Activated gamma-delta T cell treated with Interleukin-2 at 50 U/mL for 16 hours (primary cell): ENCODE data around the gene CLDN1.

Experiments
- DNase-seq: peaks from one replicate; pipeline ENCODE4 v3.0.0-alpha.2; 2020

The CLDN1 gene, protein sequence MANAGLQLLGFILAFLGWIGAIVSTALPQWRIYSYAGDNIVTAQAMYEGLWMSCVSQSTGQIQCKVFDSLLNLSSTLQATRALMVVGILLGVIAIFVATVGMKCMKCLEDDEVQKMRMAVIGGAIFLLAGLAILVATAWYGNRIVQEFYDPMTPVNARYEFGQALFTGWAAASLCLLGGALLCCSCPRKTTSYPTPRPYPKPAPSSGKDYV

DNA sequence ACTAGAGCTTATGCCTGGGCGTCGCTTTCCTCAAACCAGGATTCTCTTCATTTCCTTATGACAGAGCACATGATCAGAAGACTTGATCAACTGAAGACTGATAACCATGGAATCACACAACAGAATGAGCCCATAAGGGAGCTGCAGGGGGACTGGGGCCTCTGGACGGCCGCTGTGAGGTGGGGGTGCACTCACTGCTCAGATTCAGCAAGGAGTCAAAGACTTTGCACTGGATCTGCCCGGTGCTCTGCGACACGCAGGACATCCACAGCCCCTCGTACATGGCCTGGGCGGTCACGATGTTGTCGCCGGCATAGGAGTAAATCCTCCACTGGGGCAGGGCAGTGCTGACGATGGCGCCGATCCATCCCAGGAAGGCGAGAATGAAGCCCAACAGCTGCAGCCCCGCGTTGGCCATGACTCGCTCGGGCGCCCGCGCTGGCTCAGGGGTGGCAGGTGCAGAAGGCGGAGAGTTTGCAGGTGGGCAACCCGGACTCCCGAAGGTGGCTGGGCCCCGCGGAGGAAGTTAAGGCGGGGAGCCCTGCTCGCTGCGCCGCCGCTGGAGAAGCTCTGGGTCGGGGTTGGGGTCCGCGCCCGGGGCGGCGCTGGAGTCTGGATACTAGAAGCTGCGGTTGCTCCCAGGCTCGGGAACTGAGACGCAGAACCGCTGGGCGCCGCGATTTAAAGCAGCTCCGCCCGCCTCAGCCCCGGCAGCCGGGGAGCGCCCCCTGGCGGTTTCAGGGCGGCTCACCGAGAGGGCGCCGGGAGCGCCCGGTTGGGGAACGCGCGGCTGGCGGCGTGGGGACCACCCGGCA is at the start of gene CLDN1:
CLDN1 (minus strand) TSS at position 658 of the 815 bp plus-strand sequence; CDS start at position 418, 240 bp downstream.
- peak; percentile 69 for DNase-seq

DNA sequence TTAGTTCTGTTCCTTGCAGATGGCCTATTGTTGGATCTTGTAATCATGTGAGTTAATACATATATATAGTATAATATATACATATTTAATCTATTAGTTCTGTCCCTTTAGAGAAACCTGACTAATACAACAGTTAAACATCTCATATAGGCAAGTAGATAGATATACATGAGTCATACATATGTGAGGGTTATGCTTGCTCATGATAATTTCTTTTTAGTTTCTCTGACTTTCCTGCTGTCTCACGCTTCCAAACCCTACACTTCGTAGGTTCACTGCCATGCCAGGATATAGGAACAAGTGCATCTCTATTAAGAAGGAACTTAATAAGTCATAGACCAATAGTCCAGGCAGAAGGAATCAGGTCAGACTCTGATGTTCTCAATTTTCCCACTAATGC is 48.9 kb upstream of the CLDN1 start:
- DNase-seq = no peak

GRCh38 chr3:190370369-190370768 is 48.1 kb upstream of the CLDN1 start:
- DNase-seq = no peak

DNA sequence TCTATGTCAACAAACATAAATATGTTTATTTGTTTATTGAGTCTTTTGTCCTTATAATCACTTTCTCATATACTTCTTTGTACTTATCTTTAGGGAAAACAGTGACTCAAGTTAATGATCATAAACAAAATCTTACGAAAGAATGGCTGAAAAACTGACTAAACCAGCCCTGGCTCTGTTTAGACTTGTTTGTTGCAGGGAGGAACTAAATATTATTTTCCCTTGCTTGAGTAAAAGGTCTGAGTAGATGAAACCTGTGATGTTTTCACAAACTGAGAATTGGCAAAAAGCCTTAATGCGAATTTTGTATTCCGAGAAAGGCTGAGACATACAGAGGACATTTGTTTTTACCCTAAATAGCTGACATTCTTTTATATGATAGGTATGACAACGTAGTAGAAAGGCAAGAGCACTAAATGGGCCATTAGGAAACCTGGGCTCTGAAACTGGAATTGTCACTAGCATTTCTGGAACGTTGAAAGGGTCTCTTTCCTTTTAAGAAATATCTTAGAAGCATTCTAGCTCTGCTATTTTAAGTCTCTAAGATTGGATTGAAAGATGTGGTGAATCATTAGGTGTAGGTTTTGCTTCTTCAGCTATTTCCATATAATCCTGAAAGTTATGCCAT is 47.5 kb upstream of the CLDN1 start:
- DNase-seq = no peak

- no peak for DNase-seq
Observed at GRCh38 chr3:190368881-190369280, 46.6 kb upstream of the CLDN1 start.

DNA sequence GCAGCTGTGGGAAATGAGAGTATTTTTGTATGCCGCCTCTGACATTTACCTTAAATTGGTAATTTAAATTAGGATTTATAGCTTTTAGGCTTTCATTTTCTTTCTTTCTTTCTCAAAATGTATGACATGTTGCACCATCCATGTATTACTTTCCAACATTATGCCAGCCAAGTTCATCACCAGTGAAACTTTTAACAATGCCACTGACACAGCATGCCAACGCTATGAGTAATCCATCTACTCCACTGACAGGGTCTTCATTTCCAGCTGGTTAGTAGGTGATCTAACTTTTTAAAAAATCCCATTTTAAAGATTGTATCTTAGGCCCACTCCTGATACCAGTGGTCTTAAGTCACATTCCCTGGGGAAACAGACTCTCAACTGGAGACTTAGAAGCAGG is 43.9 kb upstream of the CLDN1 start:
- no peak for DNase-seq

DNA sequence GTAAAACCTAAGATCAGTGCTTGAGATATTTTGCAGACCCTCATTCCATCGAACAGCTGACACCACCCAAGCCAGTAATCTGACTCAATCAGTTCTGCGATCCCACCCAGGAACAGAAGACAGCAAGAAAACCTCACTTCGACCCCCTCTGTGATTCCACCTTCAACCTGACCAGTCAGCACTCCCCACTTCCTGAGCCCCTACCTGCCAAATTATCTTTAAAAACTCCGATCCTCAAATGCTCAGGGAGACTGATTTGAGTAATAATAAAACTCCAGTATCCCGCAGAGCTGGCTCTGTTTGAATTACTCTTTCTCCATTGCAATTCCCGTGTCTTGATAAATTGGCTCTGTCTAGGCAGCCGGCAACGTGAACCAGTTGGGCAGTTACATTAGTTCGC is 40.0 kb upstream of the CLDN1 start:
- no peak for DNase-seq

GRCh38 chr3:190361791-190362190 is 39.5 kb upstream of the CLDN1 start:
- DNase-seq = no peak

GRCh38 chr3:190360228-190360627 is 38.0 kb upstream of the CLDN1 start:
- no peak for DNase-seq

DNA sequence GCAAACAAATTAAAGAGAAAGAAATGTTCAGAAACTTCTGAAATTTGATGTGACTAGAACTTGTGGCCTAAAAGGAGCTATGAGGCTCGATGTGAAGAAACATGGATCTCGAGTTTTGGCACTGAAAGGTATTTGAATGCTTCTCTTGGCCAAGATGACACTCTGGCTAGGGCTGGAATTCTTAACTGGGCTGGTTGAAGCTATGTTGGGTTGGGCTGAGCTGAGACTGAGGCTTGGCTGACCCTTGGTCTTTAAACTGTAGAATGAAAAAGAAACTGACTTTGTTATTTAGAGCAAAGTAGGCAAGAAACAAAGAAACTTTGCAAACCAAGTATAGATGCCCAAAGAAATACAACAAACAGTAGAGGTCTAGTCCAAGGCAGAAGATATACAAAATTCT is 37.6 kb upstream of the CLDN1 start:
- DNase-seq = no peak

DNA sequence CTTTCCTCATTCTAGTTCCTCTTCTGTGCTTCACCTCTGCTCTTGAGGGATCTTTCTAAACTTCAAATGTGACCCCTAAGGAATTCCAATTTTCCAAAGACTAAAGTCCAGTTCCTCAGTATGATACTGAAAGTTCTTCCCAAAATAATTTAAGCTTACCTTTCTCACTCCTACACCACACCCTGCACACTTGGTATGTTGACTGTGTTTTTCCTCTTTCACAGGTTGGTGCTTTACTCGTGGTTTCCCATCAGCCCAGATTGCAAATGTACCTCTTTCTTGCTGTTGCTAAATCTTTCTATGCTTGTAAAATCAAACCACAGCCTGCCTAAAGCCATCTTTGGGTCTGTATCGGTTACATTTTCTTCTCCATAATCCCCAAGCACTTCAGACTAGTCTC is 35.2 kb upstream of the CLDN1 start:
- DNase-seq = no peak

DNA sequence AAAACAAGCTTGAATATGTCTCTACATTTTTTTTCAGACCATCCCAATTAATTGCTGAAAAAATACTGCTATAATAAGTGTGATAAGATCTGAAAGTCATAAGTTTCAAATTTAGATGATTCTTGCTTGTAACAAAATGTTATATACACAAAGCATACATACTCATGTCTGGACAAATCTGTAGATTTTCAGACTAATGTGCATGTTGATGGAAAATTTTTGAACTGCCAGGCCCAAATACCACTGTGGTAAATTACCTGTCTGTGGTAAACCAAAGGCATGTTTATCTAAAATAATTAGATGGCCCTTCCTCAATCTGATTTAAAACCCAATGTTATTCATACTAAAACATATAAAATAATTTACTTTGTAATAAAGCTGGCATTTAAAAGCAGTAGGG is 34.0 kb upstream of the CLDN1 start:
- no peak for DNase-seq

- no peak for DNase-seq
Observed at GRCh38 chr3:190352861-190353457, 30.7 kb upstream of the CLDN1 start.

DNA sequence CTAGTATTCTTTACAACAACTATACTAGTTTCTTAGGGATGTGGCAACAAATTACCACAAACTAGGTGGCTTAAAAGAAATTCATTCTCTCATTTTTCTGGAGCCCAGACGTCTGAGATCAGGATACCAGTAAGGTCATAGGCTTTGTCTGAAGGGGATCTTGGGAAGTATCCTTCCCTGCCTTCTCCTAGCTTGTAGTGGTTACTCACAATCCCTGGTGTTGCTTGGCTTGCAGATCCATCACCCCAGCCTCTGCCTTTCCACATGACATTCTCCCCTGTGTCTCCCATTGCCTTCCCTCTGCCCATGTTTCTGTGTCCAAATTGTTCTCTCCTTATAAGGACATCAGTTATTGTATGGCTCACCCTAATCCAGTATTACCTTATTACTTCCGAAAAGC is 24.3 kb upstream of the CLDN1 start:
- DNase-seq = no peak

- no peak for DNase-seq
Observed at GRCh38 chr3:190345878-190346277, 23.6 kb upstream of the CLDN1 start.

GRCh38 chr3:190345027-190345821 is 23.0 kb upstream of the CLDN1 start:
- no peak for DNase-seq

DNA sequence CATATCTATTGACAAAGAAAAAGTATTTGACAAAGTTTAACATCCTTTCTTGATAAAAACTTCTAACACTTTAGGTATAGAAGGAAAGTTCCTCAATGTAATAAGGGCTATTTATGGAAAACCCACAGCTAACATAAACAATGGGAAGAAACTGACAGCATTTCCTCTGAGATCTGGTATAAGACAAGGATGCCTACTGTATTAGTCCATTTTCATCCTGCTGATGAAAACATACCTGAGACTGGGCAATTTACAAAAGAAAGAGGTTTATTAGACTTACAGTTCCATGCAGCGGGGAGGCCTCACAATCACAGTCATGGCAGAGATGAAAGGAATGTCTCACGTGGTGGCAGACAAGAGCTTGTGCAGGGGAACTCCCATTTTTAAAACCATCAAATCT is 17.8 kb upstream of the CLDN1 start:
- no peak for DNase-seq

DNA sequence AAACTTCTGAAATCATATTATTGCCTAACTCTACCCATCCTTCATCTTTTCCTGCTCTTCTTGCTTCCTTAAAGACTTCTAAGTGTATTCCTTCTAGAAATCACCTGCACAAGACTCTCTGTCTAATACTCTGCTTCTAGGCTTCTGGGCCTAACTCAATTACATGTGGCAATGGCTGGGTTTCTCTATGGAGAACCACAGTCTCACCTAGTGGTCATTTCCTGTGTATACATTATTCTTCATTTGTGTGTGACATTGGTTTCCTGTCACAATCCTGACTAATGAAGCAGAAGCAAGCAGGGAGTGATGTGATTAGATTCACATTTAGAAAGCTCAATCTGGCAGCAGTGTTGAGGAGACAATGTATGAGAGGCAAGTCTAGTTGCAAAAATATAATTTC is 16.9 kb upstream of the CLDN1 start:
- DNase-seq = no peak

GRCh38 chr3:190338717-190339116 is 16.5 kb upstream of the CLDN1 start:
- DNase-seq = no peak

DNA sequence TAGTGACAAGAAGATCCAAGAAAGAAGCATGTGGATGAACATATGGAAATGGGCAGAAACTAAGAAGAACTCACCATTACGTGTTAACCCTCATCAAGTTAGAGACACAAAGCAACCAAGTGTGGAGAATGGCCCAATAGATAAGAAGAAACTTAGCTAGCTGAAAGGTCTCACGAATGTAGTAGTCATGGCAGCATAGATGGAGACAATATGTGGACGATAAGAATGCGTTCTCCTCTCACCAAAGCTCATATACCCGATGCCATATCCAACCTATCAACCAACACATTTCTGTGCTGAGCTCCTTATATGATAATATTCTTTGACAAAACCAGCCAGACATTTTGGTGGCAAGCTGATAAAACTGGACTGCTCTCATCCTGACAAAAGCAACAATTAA is 15.1 kb upstream of the CLDN1 start:
- no peak for DNase-seq

DNA sequence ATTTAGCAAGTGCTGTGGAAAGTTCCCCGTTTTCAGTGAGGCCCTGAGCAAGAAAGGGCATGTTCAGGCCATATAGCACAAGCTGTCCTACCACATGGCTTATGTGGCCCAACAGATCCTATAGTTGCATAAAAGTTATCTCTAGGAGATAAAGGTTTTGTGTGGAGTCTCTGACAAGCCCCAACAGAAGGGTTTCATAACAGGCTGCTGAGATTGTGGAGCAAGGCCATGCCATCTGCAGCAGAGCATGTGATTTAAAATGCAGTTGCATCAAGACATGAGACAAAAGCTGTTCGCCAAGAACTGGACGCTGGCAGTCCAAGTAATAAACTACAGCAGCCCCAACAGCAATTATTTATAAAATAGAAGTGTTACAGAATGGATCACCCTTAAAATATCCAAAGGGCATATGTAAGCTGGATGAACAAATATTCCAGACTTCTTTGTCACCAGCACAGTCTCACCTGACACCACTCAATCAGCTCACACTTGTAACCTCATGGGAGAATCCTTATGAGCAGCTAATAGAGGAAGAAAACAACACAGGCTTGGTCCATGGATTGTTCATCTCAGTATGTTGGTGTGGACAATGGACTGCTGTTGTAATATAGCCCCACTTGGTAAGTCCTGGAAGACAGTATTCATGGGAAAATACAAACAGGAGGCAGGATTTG is 14.4 kb upstream of the CLDN1 start:
- no peak for DNase-seq

- no peak for DNase-seq
Observed at GRCh38 chr3:190333961-190334360, 11.7 kb upstream of the CLDN1 start.
